Non-pigmented ciliary epithelial cell (primary cell): ENCODE data around the gene MTMR3.

ENCODE experiments used
- DNase-seq: peaks from one replicate; pipeline ENCODE4 v3.0.0-alpha.2; 2010; ENCODE audit warnings: low read depth

The MTMR3 gene

DNA sequence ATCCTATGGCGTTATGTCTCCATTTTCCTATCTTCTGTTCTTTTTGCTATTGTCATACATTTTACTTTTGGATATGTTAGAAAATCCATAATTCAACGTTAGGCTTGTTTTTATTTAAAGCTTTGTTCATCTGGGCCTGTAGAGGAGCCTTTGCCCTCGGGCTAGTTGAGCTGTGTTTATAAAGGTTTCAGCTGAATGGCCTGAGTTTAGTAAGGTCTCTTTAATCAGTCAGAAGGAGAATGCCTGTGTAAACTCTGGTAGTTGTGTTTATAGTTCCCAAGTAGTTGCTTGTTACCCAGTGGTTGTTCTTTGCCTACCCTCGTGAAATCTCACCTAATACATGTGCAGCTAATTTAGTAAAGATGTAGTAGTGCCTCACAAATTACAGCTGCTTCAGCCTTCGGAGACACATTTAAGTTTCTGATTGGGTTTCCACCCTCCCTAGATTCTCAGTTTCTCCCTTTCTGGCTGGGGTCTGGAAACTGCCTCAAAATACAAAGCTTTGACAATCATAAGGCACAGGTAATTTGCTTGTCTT, 33.1 kb downstream of the MTMR3 start:
- no peak for DNase-seq

GRCh38 chr22:29917052-29917902, 34.3 kb downstream of the MTMR3 start:
- DNase-seq = no peak

- no peak for DNase-seq
Observed at GRCh38 chr22:29925402-29925801, 42.4 kb downstream of the MTMR3 start.

GRCh38 chr22:29926057-29926456, 43.1 kb downstream of the MTMR3 start:
- no peak for DNase-seq

DNA sequence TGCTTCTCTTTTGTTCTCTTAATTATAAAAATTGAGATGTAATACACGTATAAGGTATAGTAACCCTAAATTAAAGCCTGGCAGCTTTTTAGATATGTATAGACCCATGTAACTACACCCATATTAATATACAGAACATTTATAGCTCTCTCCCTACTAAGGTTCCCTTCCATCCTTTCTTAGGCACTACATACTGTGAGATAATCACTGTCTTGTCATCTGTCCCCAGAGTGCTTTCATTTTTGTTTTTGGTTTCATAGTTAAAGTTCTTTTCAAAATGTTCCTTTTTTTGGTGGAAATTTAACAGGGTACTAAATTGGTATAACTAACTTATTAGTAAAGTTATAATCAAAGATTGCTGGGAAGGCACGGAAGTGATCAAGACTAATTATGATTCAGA, 49.2 kb downstream of the MTMR3 start:
- DNase-seq = no peak

DNA sequence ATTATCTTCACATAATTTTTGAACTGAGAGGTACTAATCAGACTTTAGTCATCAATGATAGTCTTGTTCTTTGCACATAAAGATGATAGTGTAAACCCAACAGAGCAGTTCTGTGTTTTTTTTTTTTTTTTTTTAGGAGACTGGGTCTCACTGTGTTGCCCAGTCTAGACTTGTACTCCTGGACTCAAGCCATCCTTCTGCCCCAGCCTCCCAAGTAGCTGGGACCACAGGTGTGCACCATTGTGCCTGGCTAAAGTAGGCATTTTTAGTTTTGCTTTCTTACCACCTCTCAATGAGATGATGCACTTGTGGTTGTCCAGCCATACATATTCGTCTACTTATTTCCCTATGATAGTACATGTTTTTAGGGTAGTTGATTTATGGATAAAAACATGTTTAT, 50.6 kb downstream of the MTMR3 start:
- DNase-seq = no peak

DNA sequence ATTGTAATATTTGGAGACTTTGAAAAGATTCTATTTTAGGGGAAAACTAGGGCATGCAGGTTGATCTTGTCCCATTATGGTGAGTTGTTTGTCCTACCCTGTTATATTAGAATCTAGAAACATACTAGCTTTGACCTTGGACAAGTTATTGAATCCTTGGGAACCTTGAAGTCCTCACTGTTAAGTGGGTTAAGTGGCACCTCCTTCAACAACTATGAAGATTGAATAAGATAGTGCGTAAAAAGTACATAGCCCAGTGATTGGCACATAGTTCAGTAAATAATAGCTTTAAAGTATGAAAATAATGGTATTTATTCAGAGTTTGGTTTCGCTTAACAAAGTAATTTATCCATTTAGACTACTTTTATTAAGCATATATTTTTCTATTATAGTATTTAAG, 51.6 kb downstream of the MTMR3 start:
- DNase-seq = no peak

- no peak for DNase-seq
Observed at GRCh38 chr22:29936186-29936585, 53.2 kb downstream of the MTMR3 start.

DNA sequence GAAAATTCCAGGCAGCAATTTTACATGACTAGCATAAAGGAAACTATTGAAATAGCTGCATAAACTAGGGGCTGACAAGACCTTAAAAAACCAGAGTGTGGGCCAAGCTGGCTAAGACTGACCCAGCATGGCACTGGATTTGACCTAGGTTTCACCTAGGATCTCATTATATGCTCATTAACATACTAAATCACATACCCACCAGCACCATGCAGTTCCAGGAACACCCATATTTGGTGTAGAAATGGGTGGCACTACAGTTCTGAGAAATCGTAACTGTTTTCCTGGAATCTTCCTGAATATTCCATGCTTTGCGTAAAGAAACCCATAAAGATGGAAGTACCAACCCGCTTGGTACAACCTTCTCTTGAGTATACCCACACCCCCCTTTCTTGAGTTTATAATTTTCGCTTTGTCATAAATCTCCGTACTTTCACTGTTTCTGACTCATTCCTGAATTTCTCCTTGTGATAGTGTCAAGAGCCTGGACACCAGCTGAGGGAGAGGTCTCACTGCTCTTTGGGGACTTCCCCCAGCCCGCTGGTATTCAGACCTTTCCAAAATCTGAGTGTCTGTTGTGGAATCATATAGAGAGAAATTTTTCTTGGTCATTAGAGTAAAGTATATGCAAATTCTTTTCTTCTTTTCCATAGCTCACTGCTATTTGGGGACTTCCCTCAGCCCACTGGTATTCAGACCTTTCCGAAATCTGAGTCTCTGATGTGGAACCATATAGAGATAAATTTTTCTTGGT, 55.1 kb downstream of the MTMR3 start:
- DNase-seq = no peak

DNA sequence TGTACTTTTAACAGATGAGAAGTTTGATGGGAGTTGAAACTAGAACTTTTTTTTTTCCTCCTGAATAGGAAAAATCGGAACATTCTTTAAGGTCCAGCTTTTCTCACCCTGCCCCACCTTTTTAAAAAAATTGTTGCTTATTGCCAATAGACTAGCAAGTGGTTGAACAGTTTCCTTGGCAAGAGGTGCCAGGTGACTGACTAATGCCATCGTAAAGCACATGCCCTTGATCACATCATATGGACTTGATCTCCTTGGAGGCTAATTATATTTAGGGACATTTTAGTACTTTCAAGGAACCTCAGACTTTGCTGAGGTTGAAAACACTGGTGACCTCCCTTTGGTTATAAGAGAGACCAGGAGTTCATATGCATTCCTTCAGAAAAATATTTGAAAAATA, 57.6 kb downstream of the MTMR3 start:
- DNase-seq = no peak

- DNase-seq = no peak
Observed at GRCh38 chr22:29944339-29944738, 61.4 kb downstream of the MTMR3 start.

DNA sequence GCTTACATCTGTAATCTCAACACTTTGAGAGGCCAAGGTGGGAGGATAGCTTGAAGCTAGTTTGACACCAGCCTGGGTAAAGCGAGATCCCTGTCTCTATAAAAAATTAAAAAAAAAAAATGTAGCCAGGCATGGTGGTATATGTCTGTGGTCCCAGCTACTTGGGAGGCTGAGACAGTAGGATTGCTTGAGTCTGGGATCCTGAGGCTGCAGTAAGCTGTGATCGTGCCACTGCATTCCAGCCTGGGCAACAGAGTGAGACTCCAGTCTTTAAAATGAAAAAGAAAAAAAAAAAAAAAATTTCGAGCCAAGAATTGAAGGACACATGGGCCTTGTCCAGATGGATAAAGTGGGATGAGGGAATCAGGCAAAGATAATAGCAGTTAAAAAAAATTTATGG, 62.5 kb downstream of the MTMR3 start:
- DNase-seq = no peak

GRCh38 chr22:29946220-29946619, 63.2 kb downstream of the MTMR3 start:
- DNase-seq = no peak

GRCh38 chr22:29947410-29948384, 64.7 kb downstream of the MTMR3 start:
- DNase-seq = peak; percentile 17

DNA sequence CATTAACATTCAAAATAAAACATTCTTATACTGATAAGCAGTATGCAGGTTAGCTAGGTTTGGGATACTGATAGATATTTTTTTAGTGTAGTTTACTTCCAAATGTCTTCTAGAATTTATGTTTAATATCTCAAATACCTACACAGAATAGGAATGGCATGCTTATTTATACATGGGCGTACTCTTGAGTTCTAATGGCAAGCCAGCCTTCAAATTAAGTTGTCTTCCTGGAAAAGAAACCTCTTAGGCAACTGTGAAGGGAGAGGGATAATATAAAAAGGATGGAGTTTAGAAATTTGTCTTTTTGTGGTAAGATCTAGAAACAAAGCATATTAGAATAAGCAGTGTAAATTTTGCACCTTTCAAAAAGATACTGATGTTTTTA, 65.4 kb downstream of the MTMR3 start:
- no peak for DNase-seq

DNA sequence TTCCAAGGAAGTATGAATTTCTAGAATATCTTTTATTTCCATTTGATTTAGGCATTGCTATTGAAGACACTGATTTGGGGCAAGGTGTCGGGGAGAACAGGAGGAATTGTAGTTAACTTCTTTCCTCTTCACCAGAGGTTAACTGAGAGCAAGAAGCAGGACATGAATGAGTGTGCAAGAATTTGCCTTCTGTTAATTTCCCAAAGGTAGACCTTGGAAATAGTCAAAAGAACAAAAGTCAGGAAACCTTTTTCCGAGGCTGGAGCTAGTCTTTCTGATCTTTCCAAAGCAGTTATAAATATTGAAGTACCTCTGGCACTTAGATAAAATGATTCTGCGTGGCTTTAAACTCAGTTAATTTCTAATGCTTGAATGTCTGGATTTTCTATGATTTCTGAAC, 66.9 kb downstream of the MTMR3 start:
- DNase-seq = no peak

DNA sequence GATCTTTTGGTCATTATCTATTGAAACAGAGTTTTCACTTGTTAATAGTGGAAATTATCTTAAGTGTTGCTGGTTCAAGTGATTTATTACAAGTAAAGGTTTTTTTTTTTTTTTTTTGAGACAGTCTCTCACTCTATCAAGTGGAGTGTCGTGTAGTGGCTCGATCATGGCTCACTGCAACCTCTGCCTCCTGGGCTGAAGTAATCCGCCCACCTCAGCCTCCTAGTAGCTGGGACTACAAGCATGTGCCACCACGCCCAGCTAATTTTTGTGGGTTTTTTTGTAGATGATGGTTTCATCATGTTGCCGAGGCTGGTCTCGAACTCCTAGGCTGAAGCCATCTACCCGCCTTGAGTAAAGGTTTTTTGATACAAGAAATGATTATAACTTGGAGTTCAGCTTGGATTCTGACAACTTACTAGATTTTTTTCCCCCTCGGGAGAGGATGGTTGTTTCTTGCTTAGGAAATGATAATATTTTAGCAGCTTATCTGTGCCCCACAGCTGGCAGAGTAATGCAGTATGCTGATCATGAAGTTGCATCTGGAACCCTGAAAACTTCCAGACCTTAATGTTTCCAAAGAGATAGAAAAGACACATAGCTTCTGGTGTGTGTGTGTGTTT, 68.9 kb downstream of the MTMR3 start:
- DNase-seq = no peak

GRCh38 chr22:29954203-29954855, 71.4 kb downstream of the MTMR3 start:
- no peak for DNase-seq

DNA sequence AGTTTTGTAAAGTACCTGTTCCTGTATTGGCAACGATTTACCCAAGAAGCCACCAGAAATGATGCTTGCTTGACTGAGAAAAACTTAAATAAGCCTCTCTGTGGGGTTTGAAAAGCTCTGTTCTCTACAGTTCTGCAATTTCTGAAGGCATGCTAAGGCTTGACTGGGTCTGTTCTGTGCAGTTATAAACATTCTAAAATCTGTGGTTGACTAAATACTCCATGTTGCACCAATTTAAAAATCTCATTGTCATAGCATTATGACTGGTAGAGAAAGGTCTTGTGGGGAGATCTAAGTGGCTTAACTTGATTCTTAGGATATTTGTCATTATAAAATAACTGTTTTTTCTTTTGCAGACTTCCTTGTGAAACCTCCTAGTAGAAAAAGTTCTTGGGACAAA, 73.7 kb downstream of the MTMR3 start:
- DNase-seq = no peak

- DNase-seq = no peak
Observed at GRCh38 chr22:29958170-29958569, 75.2 kb downstream of the MTMR3 start.

- no peak for DNase-seq
Observed at GRCh38 chr22:29964776-29965175, 81.8 kb downstream of the MTMR3 start.
